ENCODE measurements around the gene NGLY1.

GRCh38 chr3:25787689-25788088 is 4.4 kb upstream of the NGLY1 start:
- TF ChIP-seq CTCF (IDR thresholded peaks at IDR 0.05) (no peak), POLR2AphosphoS5 (IDR thresholded peaks at IDR 0.05) (no peak)
